HG02798 (cell line): Measurements from ENCODE around the gene TAPBPL.
"Not testable (repeated sequence)": the region's sequence is repeated elsewhere in the genome, so short reads cannot be mapped to it uniquely, and the experiment has no call there.

ENCODE experiments used
- ATAC-seq: cut with Tn5 transposase; IDR thresholded peaks from one replicate; pipeline ENCODE4 v1.9.1; 2021; ENCODE audit warnings: mild to moderate bottlenecking; ENCODE audit not compliant: unreplicated experiment, poor library complexity

The TAPBPL gene

GRCh38 chr12:6477601-6478377, 25.9 kb downstream of the TAPBPL start:
- not testable (repeated sequence) for ATAC-seq

GRCh38 chr12:6478416-6478815, 26.6 kb downstream of the TAPBPL start:
- no peak for ATAC-seq

GRCh38 chr12:6488240-6488639, 36.4 kb downstream of the TAPBPL start:
- no peak for ATAC-seq

GRCh38 chr12:6489449-6489848, 37.6 kb downstream of the TAPBPL start:
- no peak for ATAC-seq

GRCh38 chr12:6490673-6491072, 38.8 kb downstream of the TAPBPL start:
- not testable (repeated sequence) for ATAC-seq

- peak; percentile 73 for ATAC-seq
These were observed 41.1 kb downstream of the TAPBPL start, which contains the start of gene MRPL51 for GRCh38 chr12:6492838-6493496. MRPL51 (minus strand) TSS chr12:6493262; CDS start chr12:6493136, 126 bp downstream.

- peak; percentile 93 for ATAC-seq
These were observed 41.8 kb downstream of the TAPBPL start, which contains the start of gene NCAPD2 for GRCh38 chr12:6493497-6494257. NCAPD2 (plus strand) TSS chr12:6494102; CDS start chr12:6495099, 997 bp downstream.

GRCh38 chr12:6494258-6494743, 42.5 kb downstream of the TAPBPL start:
- ATAC-seq: no peak

GRCh38 chr12:6494968-6495367, 43.1 kb downstream of the TAPBPL start:
- no peak for ATAC-seq

GRCh38 chr12:6497291-6497690, 45.4 kb downstream of the TAPBPL start:
- not testable (repeated sequence) for ATAC-seq

GRCh38 chr12:6500466-6500865, 48.6 kb downstream of the TAPBPL start:
- ATAC-seq: no peak

- ATAC-seq: no peak
These were observed 55.5 kb downstream of the TAPBPL start for GRCh38 chr12:6507102-6507998.

- ATAC-seq: no peak
These were observed 56.2 kb downstream of the TAPBPL start for GRCh38 chr12:6508087-6508486.
